Anterior cingulate cortex (tissue), 58 donors: ENCODE results near the gene SULT2B1.

ENCODE experiments used
- DNase-seq, 58 donors: peaks; one replicate each; lab custom pipeline; 2025; lab: John Stamatoyannopoulos, UW

SULT2B1 gene

GRCh38 chr19:48596237-48596636, 44.3 kb downstream of the SULT2B1 start:
- no peak for DNase-seq

GRCh38 chr19:48596679-48597465, 44.9 kb downstream of the SULT2B1 start:
- DNase-seq: no peak

- no peak for DNase-seq
Measured at GRCh38 chr19:48598996-48599700, 47.2 kb downstream of the SULT2B1 start.

GRCh38 chr19:48600679-48601417, 48.9 kb downstream of the SULT2B1 start:
- DNase-seq: no peak

- DNase-seq: no peak
Measured at GRCh38 chr19:48603001-48603400, 51.0 kb downstream of the SULT2B1 start.

GRCh38 chr19:48603449-48603848, 51.5 kb downstream of the SULT2B1 start:
- no peak for DNase-seq

- no peak for DNase-seq
Measured at GRCh38 chr19:48603850-48604249, 51.9 kb downstream of the SULT2B1 start.

- no peak for DNase-seq
Measured at GRCh38 chr19:48606463-48607358, 54.7 kb downstream of the SULT2B1 start, which contains the start of gene SPACA4. TSS of gene SPACA4 (plus strand) at chr19:48606742. CDS start at chr19:48606979, 237 bp downstream.

GRCh38 chr19:48607359-48607755, 55.4 kb downstream of the SULT2B1 start:
- DNase-seq: no peak

GRCh38 chr19:48608798-48609263, 56.9 kb downstream of the SULT2B1 start:
- DNase-seq: peak in 25 of 58 donors; percentile 6 to 53 (median 22)

- DNase-seq: no peak
Measured at GRCh38 chr19:48609571-48610108, 57.7 kb downstream of the SULT2B1 start.

- DNase-seq: no peak
Measured at GRCh38 chr19:48611872-48612271, 59.9 kb downstream of the SULT2B1 start.

GRCh38 chr19:48613024-48613851, 61.3 kb downstream of the SULT2B1 start:
- peak in 41 of 58 donors; percentile 8 to 70 (median 39) for DNase-seq

GRCh38 chr19:48613852-48614435, 62.0 kb downstream of the SULT2B1 start:
- no peak for DNase-seq

GRCh38 chr19:48614436-48615230, 62.7 kb downstream of the SULT2B1 start, which contains the start of gene FAM83E:
TSS of gene FAM83E (minus strand) at chr19:48615076. CDS start at chr19:48613372, 1,704 bp downstream.
- DNase-seq: no peak

- no peak for DNase-seq
Measured at GRCh38 chr19:48615231-48616040, 63.5 kb downstream of the SULT2B1 start.
